Caki2 (cell line): ENCODE measurements around the gene APOL6. TPM values are rescaled to one million over a fixed set of nuclear protein-coding genes. Genes with fewer than 3 reads are reported as not detected.
"Not testable (repeated sequence)": the region's sequence is repeated elsewhere in the genome, so short reads cannot be mapped to it uniquely, and the experiment has no call there.

Experiments used
- DNase-seq: peaks from one replicate; pipeline ENCODE4 v3.0.0-alpha.2; 2015; ENCODE audit warnings: low read depth
- in situ Hi-C: cut with HindIII; loops from 2 replicates; pipeline ENCODE4 v1.10.0; 2016; ENCODE audit warnings: low sequenced_read_pairs, low pct_unique_long_range_greater_than_20kb, mixed read lengths
- total RNA-seq: library from RNA; depleted of rRNA; stranded (reverse); fragments of >200 nt; shearing (Covaris generic); gene quantifications from 2 replicates; pipeline ENCODE4 v1.2.3, GENCODE V29; 2014; ENCODE audit warnings: low replicate concordance

The APOL6 gene
- total RNA-seq, 1 experiment from 2014 or later = 21.3 TPM

- DNase-seq = no peak
- in situ Hi-C loops = no loop called here
Observed at GRCh38 chr22:35660291-35661127, 12.3 kb downstream of the APOL6 start.

GRCh38 chr22:35661464-35661863, 13.2 kb downstream of the APOL6 start:
- DNase-seq = no peak
- in situ Hi-C loops = no loop called here

- no peak for DNase-seq
- in situ Hi-C loops = no loop called here
Observed at GRCh38 chr22:35662914-35663313, 14.7 kb downstream of the APOL6 start.

- in situ Hi-C loops = no loop called here
- no peak for DNase-seq
Observed at GRCh38 chr22:35663371-35663770, 15.1 kb downstream of the APOL6 start.

GRCh38 chr22:35664955-35665587, 16.8 kb downstream of the APOL6 start:
- DNase-seq = no peak
- in situ Hi-C loops = no loop called here

- peak; percentile 26 for DNase-seq
- in situ Hi-C loops = not testable (repeated sequence)
Observed at GRCh38 chr22:35666699-35667098, 18.5 kb downstream of the APOL6 start.

GRCh38 chr22:35674335-35674734, 26.1 kb downstream of the APOL6 start:
- DNase-seq = no peak
- in situ Hi-C loops = no loop called here

GRCh38 chr22:35676065-35676464, 27.8 kb downstream of the APOL6 start:
- DNase-seq = peak; percentile 27
- in situ Hi-C loops = not testable (repeated sequence)

GRCh38 chr22:35677460-35678187, 29.4 kb downstream of the APOL6 start:
- no peak for DNase-seq
- in situ Hi-C loops = no loop called here

GRCh38 chr22:35678836-35679235, 30.6 kb downstream of the APOL6 start:
- in situ Hi-C loops = no loop called here
- no peak for DNase-seq

GRCh38 chr22:35679492-35679891, 31.2 kb downstream of the APOL6 start:
- DNase-seq = peak; percentile 51
- in situ Hi-C loops = not testable (repeated sequence)

GRCh38 chr22:35681454-35682052, 33.3 kb downstream of the APOL6 start:
- in situ Hi-C loops = no loop called here
- no peak for DNase-seq

- in situ Hi-C loops = no loop called here
- no peak for DNase-seq
Observed at GRCh38 chr22:35683560-35683959, 35.3 kb downstream of the APOL6 start.

- DNase-seq = no peak
Observed at GRCh38 chr22:35684270-35684700, 36.0 kb downstream of the APOL6 start.

GRCh38 chr22:35684732-35685131, 36.5 kb downstream of the APOL6 start:
- in situ Hi-C loops = no loop called here
- no peak for DNase-seq

More at GRCh38 chr22:35684270-35684700, 36.0 kb downstream of the APOL6 start:
- in situ Hi-C loops = no loop called here

GRCh38 chr22:35685731-35686130, 37.5 kb downstream of the APOL6 start:
- in situ Hi-C loops = no loop called here
- no peak for DNase-seq

GRCh38 chr22:35686298-35686697, 38.1 kb downstream of the APOL6 start:
- no peak for DNase-seq
- in situ Hi-C loops = no loop called here

- in situ Hi-C loops = no loop called here
- no peak for DNase-seq
Observed at GRCh38 chr22:35687461-35687860, 39.2 kb downstream of the APOL6 start.
